ENCODE results near the gene PYGO1.
"Not testable (repeated sequence)": the region's sequence is repeated elsewhere in the genome, so short reads cannot be mapped to it uniquely, and the experiment has no call there.

Gene PYGO1

GRCh38 chr15:55588070-55588814 is at the start of gene PYGO1:
TSS of gene PYGO1 (minus strand) at chr15:55588345. CDS start at chr15:55587883, 462 bp downstream.
- DNase-seq, result no peak

GRCh38 chr15:55637086-55637485 is 48.9 kb upstream of the PYGO1 start:
- DNase-seq, result no peak

- DNase-seq, result no peak
These were observed 45.6 kb upstream of the PYGO1 start for GRCh38 chr15:55633731-55634130.

GRCh38 chr15:55632434-55632833 is 44.3 kb upstream of the PYGO1 start:
- no peak for DNase-seq

GRCh38 chr15:55630858-55631257 is 42.7 kb upstream of the PYGO1 start:
- no peak for DNase-seq

- no peak for DNase-seq
These were observed 40.2 kb upstream of the PYGO1 start for GRCh38 chr15:55628369-55628730.

GRCh38 chr15:55627730-55628368 is 39.7 kb upstream of the PYGO1 start:
- no peak for DNase-seq

GRCh38 chr15:55619783-55620182 is 31.6 kb upstream of the PYGO1 start:
- no peak for DNase-seq

GRCh38 chr15:55618387-55618786 is 30.2 kb upstream of the PYGO1 start:
- DNase-seq, result no peak

GRCh38 chr15:55615445-55615844 is 27.3 kb upstream of the PYGO1 start:
- DNase-seq, result no peak

- DNase-seq, result no peak
These were observed 25.6 kb upstream of the PYGO1 start for GRCh38 chr15:55613727-55614126.

- no peak for DNase-seq
These were observed 18.1 kb upstream of the PYGO1 start for GRCh38 chr15:55606214-55606613.

GRCh38 chr15:55601374-55601773 is 13.2 kb upstream of the PYGO1 start:
- no peak for DNase-seq

GRCh38 chr15:55599439-55599838 is 11.3 kb upstream of the PYGO1 start:
- no peak for DNase-seq

GRCh38 chr15:55593019-55593418 is 4.9 kb upstream of the PYGO1 start:
- DNase-seq, result not testable (repeated sequence)

- DNase-seq, result no peak
These were observed 2.6 kb upstream of the PYGO1 start for GRCh38 chr15:55590788-55591187.

- DNase-seq, result no peak
These were observed 1.1 kb upstream of the PYGO1 start for GRCh38 chr15:55589287-55589686.

GRCh38 chr15:55588815-55589115 is 620 bp upstream of the PYGO1 start:
- DNase-seq, result no peak

GRCh38 chr15:55587321-55588069 is 650 bp downstream of the PYGO1 start:
- no peak for DNase-seq

- DNase-seq, result no peak
These were observed 1.3 kb downstream of the PYGO1 start for GRCh38 chr15:55586808-55587207.

GRCh38 chr15:55576943-55577342 is 11.2 kb downstream of the PYGO1 start:
- no peak for DNase-seq

GRCh38 chr15:55574096-55574495 is 14.0 kb downstream of the PYGO1 start:
- DNase-seq, result no peak

- no peak for DNase-seq
These were observed 14.9 kb downstream of the PYGO1 start for GRCh38 chr15:55573224-55573623.

Measured in NCI-H2107 (cell line).